WTC11 (cell line): ENCODE results near the gene DYNLT1. TPM values are rescaled to one million over a fixed set of nuclear protein-coding genes. Genes with fewer than 3 reads are reported as not detected.
A peak's percentile ranks its signal among the peaks of the same experiment; 100 is the strongest.

Source experiments
- ATAC-seq: fragments of 200-7000 bp; cut with Tn5 transposase; 2 replicates; pipeline ENCODE4 v1.10.0; 2021; ENCODE audit warnings: mild to moderate bottlenecking, moderate library complexity
- CTCF ChIA-PET: fragments of 300-600 bp; sonication (Branson Sonifier 250); formaldehyde crosslinking; loops from one replicate; lab custom pipeline; 2021; ENCODE audit warnings: antibody characterized with exemption; lab: Charles Lee
- POLR2A ChIA-PET: fragments of 350-600 bp; sonication (Branson Sonifier 250); formaldehyde crosslinking; loops from one replicate; lab custom pipeline; 2021; ENCODE audit warnings: antibody characterized with exemption; lab: Charles Lee
- DNase-seq: peaks from one replicate; pipeline ENCODE4 v3.0.0; 2021; ENCODE audit warnings: low spot score
- H3K27ac Mint-ChIP-seq: 2 replicates; pipeline ENCODE4 v1.8.0; 2021; ENCODE audit warnings: mixed read lengths
- H3K27me3 Mint-ChIP-seq: 2 replicates; pipeline ENCODE4 v1.8.0; 2021; ENCODE audit warnings: low read depth, mild to moderate bottlenecking, moderate library complexity, mixed read lengths
- H3K36me3 Mint-ChIP-seq: 2 replicates; pipeline ENCODE4 v1.8.0; 2021; ENCODE audit warnings: mixed read lengths
- H3K4me1 Mint-ChIP-seq: 2 replicates; pipeline ENCODE4 v1.8.0; 2022; ENCODE audit warnings: mixed read lengths
- H3K4me3 Mint-ChIP-seq: 2 replicates; pipeline ENCODE4 v1.8.0; 2021; ENCODE audit warnings: mild to moderate bottlenecking, moderate library complexity, mixed read lengths
- H3K9me3 Mint-ChIP-seq: 2 replicates; pipeline ENCODE4 v1.8.0; 2021; ENCODE audit warnings: mixed read lengths
- ESRRA ChIP-seq: sonication (generic); formaldehyde crosslinking; IDR thresholded peaks from 2 replicates; pipeline ENCODE4 v1.8.1; 2022; ENCODE audit warnings: mild to moderate bottlenecking, missing genetic modification reagents, borderline replicate concordance
- ETV6 ChIP-seq: sonication (generic); formaldehyde crosslinking; IDR thresholded peaks from 2 replicates; pipeline ENCODE4 v1.8.1; 2022; ENCODE audit warnings: mild to moderate bottlenecking, missing genetic modification reagents
- FOXK1 ChIP-seq: sonication (generic); formaldehyde crosslinking; IDR thresholded peaks from 2 replicates; pipeline ENCODE4 v1.8.0; 2022; ENCODE audit warnings: mild to moderate bottlenecking, moderate library complexity, missing genetic modification reagents
- FOXP1 ChIP-seq: sonication (generic); formaldehyde crosslinking; IDR thresholded peaks from 2 replicates; pipeline ENCODE4 v1.8.0; 2022; ENCODE audit warnings: missing genetic modification reagents, mild to moderate bottlenecking, moderate library complexity, borderline replicate concordance
- PRRX2 ChIP-seq: fragments of 250-450 bp; sonication (Bioruptor Pico); IDR thresholded peaks from 2 replicates; pipeline ENCODE4 v1.8.0; 2021; ENCODE audit warnings: mild to moderate bottlenecking
- TCF7 ChIP-seq: sonication (generic); formaldehyde crosslinking; IDR thresholded peaks from 2 replicates; pipeline ENCODE4 v1.8.0; 2022; ENCODE audit warnings: mild to moderate bottlenecking, low read depth, missing genetic modification reagents, moderate library complexity
- TEAD4 ChIP-seq: sonication (generic); formaldehyde crosslinking; IDR thresholded peaks from 2 replicates; pipeline ENCODE4 v1.8.0; 2022; ENCODE audit warnings: mild to moderate bottlenecking, missing genetic modification reagents
- ZNF396 ChIP-seq: fragments of 250-450 bp; sonication (Bioruptor Pico); IDR thresholded peaks from 2 replicates; pipeline ENCODE4 v1.8.0; 2021; ENCODE audit warnings: mild to moderate bottlenecking, moderate library complexity, borderline replicate concordance
- total RNA-seq: library from RNA; stranded (reverse); gene quantifications from 3 replicates; pipeline ENCODE4 v1.2.3, GENCODE V29; 2021
- TF ChIP-seq, protein P1 (sequence below): sonication (generic); formaldehyde crosslinking; IDR thresholded peaks from 2 replicates; pipeline ENCODE4 v1.8.0; 2022; ENCODE audit warnings: missing genetic modification reagents
- TF ChIP-seq, protein P2 (sequence below): sonication (generic); formaldehyde crosslinking; IDR thresholded peaks from 2 replicates; pipeline ENCODE4 v1.8.0; 2023; ENCODE audit warnings: missing genetic modification reagents, mild to moderate bottlenecking, borderline replicate concordance
- TF ChIP-seq, protein P3 (sequence below): fragments of 200-600 bp; IDR thresholded peaks from 2 replicates; pipeline ENCODE4 v1.8.0; 2022; ENCODE audit warnings: antibody characterized with exemption
- TF ChIP-seq, protein P4 (sequence below): sonication (generic); formaldehyde crosslinking; IDR thresholded peaks from 2 replicates; pipeline ENCODE4 v1.8.1; 2023; ENCODE audit warnings: mild to moderate bottlenecking, missing genetic modification reagents
- TF ChIP-seq, protein P5 (sequence below): sonication (generic); formaldehyde crosslinking; IDR thresholded peaks from 2 replicates; pipeline ENCODE4 v1.8.1; 2022; ENCODE audit warnings: mild to moderate bottlenecking, missing genetic modification reagents, moderate library complexity, borderline replicate concordance

The DYNLT1 gene
- total RNA-seq, 1 experiment from 2014 or later: 79.0 TPM

DNA sequence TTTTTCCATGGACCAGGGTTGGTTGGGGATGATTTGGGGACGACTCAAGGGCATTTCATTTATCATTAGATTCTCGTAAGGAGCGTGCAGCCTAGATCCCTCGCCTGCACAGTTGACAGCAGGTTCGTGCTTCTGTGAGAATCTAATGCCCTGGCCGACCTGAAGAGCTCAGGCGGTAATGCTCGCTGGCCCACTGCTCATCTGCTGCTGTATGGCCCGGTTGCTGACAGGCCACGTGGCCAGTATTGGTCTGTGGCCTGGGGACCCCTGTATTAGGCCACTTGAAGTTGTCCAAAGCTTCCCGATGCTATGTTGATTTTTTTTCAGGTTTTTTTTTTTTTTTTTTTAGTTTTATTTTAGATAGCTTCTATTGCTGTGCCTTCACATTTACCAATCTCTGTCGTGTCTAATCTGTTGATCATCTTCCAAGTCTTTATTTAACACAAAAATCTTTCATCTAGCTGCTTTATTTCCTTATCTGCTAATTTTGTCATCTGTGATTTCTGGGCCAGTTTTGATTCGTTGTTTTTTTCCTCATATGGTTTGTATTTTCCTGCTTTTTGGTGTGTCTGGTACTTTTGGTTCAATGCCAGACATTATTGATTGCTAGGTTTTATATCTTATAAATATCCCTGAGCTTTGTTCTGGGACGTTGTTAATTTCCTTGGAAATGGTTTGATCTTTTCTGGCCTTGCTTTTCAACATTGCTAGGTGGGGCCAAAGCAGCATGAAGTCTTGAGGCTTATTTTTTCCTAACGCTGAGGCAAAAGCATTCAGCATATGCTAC is 41.1 kb downstream of the DYNLT1 start:
- Mint-ChIP-seq H3K4me3 (no peak overlapping the region), H3K27ac (no peak overlapping the region), H3K4me1 (no peaks in the 10 kb centered on the region), H3K27me3 (no peaks in the 10 kb centered on the region), H3K9me3 (no peaks in the 10 kb centered on the region), H3K36me3 (peaks cover 36% of the 10 kb centered on the region)
- no peak for TF ChIP-seq FOXP1 (CRISPR knock-in tag)
- CTCF ChIA-PET: interaction anchor here (0.6 to 1.8 kb wide), 5 partner anchors 57 to 564 kb away, joined by 3 to 6 read pairs (median 4); no protein-coding TSS in a partner anchor
- POLR2A ChIA-PET: interaction anchor here (0.6 kb wide), 1 partner anchor 976 kb away, joined by 5 read pairs; no protein-coding TSS in a partner anchor
- no peak for ATAC-seq
- no peak for DNase-seq

DNA sequence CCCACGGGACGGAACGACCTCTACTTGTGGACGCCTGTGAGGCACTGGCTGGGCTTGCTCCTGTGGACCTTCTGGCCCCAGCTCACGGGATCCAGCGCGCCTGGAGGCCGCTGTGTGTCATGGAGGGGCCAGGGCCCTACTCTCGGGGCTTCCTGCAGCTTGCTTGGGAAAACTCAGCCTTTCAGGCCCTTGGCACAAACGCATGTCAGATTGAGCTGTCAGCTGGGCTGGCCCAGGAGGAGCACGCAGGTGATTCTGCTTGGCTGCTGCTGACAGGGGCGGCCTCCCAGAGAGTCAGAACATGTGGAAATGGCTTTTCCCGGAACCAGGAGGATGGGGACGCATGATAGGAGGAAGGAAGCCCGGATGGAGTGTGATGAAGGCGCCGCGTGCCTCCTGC is 44.9 kb downstream of the DYNLT1 start:
- H3K36me3 Mint-ChIP-seq: peaks cover 46% of the 10 kb centered on the region
- peak overlapping the region; percentile 57; the same call in 1 of the 2 replicates for H3K27ac Mint-ChIP-seq
- CTCF ChIA-PET: interaction anchor here (1.0 kb wide), 1 partner anchor 385 kb away, joined by 3 read pairs; no protein-coding TSS in a partner anchor
- H3K27me3 Mint-ChIP-seq: no peaks in the 10 kb centered on the region
- ATAC-seq (peak; percentile 30; the same call in 1 of the 2 replicates), DNase-seq (no peak)
- TF ChIP-seq ESRRA: no peak
- TF ChIP-seq, protein P1, sequence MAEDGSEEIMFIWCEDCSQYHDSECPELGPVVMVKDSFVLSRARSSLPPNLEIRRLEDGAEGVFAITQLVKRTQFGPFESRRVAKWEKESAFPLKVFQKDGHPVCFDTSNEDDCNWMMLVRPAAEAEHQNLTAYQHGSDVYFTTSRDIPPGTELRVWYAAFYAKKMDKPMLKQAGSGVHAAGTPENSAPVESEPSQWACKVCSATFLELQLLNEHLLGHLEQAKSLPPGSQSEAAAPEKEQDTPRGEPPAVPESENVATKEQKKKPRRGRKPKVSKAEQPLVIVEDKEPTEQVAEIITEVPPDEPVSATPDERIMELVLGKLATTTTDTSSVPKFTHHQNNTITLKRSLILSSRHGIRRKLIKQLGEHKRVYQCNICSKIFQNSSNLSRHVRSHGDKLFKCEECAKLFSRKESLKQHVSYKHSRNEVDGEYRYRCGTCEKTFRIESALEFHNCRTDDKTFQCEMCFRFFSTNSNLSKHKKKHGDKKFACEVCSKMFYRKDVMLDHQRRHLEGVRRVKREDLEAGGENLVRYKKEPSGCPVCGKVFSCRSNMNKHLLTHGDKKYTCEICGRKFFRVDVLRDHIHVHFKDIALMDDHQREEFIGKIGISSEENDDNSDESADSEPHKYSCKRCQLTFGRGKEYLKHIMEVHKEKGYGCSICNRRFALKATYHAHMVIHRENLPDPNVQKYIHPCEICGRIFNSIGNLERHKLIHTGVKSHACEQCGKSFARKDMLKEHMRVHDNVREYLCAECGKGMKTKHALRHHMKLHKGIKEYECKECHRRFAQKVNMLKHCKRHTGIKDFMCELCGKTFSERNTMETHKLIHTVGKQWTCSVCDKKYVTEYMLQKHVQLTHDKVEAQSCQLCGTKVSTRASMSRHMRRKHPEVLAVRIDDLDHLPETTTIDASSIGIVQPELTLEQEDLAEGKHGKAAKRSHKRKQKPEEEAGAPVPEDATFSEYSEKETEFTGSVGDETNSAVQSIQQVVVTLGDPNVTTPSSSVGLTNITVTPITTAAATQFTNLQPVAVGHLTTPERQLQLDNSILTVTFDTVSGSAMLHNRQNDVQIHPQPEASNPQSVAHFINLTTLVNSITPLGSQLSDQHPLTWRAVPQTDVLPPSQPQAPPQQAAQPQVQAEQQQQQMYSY (CRISPR knock-in tag): peak; percentile 42; the same call in 1 of the 2 replicates
- H3K4me3 Mint-ChIP-seq: no peak overlapping the region
- no peaks in the 10 kb centered on the region for H3K4me1 Mint-ChIP-seq
- POLR2A ChIA-PET: no interaction called here
- no peaks in the 10 kb centered on the region for H3K9me3 Mint-ChIP-seq

DNA sequence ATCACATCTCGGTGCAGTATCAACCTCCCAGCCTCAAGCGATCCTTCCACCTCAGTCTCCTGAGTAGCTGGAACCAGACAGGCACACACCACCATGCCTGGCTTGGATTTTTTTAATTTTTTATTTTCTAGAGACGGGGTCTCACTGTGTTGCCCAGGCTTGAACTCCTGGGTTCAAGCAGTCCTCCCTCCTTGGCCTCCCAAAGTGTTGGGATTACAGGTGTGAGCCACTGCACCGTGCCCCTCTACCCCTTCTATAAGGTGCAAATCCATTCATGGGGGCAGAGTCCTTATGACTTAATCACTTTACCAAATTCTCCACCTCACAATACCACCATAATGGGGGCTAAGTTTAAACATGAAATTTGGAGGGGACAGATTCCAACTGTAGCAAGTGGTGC is 47.0 kb downstream of the DYNLT1 start:
- ChIA-PET POLR2A (no interaction called here), CTCF (interaction anchor here (1.1 kb wide), 1 partner anchor 81 kb away, joined by 3 read pairs; no protein-coding TSS in a partner anchor)
- H3K36me3 Mint-ChIP-seq: peaks cover 61% of the 10 kb centered on the region
- TF ChIP-seq PRRX2 (CRISPR knock-in tag) (no peak), TCF7 (no peak), TEAD4 (CRISPR knock-in tag) (no peak), FOXK1 (no peak), ZNF396 (no peak), ETV6 (CRISPR knock-in tag) (no peak)
- TF ChIP-seq, protein P2, sequence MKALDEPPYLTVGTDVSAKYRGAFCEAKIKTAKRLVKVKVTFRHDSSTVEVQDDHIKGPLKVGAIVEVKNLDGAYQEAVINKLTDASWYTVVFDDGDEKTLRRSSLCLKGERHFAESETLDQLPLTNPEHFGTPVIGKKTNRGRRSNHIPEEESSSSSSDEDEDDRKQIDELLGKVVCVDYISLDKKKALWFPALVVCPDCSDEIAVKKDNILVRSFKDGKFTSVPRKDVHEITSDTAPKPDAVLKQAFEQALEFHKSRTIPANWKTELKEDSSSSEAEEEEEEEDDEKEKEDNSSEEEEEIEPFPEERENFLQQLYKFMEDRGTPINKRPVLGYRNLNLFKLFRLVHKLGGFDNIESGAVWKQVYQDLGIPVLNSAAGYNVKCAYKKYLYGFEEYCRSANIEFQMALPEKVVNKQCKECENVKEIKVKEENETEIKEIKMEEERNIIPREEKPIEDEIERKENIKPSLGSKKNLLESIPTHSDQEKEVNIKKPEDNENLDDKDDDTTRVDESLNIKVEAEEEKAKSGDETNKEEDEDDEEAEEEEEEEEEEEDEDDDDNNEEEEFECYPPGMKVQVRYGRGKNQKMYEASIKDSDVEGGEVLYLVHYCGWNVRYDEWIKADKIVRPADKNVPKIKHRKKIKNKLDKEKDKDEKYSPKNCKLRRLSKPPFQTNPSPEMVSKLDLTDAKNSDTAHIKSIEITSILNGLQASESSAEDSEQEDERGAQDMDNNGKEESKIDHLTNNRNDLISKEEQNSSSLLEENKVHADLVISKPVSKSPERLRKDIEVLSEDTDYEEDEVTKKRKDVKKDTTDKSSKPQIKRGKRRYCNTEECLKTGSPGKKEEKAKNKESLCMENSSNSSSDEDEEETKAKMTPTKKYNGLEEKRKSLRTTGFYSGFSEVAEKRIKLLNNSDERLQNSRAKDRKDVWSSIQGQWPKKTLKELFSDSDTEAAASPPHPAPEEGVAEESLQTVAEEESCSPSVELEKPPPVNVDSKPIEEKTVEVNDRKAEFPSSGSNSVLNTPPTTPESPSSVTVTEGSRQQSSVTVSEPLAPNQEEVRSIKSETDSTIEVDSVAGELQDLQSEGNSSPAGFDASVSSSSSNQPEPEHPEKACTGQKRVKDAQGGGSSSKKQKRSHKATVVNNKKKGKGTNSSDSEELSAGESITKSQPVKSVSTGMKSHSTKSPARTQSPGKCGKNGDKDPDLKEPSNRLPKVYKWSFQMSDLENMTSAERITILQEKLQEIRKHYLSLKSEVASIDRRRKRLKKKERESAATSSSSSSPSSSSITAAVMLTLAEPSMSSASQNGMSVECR: no peak
- TF ChIP-seq, protein P3, sequence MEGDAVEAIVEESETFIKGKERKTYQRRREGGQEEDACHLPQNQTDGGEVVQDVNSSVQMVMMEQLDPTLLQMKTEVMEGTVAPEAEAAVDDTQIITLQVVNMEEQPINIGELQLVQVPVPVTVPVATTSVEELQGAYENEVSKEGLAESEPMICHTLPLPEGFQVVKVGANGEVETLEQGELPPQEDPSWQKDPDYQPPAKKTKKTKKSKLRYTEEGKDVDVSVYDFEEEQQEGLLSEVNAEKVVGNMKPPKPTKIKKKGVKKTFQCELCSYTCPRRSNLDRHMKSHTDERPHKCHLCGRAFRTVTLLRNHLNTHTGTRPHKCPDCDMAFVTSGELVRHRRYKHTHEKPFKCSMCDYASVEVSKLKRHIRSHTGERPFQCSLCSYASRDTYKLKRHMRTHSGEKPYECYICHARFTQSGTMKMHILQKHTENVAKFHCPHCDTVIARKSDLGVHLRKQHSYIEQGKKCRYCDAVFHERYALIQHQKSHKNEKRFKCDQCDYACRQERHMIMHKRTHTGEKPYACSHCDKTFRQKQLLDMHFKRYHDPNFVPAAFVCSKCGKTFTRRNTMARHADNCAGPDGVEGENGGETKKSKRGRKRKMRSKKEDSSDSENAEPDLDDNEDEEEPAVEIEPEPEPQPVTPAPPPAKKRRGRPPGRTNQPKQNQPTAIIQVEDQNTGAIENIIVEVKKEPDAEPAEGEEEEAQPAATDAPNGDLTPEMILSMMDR: no peak
- TF ChIP-seq, protein P4, sequence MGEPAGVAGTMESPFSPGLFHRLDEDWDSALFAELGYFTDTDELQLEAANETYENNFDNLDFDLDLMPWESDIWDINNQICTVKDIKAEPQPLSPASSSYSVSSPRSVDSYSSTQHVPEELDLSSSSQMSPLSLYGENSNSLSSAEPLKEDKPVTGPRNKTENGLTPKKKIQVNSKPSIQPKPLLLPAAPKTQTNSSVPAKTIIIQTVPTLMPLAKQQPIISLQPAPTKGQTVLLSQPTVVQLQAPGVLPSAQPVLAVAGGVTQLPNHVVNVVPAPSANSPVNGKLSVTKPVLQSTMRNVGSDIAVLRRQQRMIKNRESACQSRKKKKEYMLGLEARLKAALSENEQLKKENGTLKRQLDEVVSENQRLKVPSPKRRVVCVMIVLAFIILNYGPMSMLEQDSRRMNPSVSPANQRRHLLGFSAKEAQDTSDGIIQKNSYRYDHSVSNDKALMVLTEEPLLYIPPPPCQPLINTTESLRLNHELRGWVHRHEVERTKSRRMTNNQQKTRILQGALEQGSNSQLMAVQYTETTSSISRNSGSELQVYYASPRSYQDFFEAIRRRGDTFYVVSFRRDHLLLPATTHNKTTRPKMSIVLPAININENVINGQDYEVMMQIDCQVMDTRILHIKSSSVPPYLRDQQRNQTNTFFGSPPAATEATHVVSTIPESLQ (CRISPR knock-in tag): no peak
- TF ChIP-seq, protein P5, sequence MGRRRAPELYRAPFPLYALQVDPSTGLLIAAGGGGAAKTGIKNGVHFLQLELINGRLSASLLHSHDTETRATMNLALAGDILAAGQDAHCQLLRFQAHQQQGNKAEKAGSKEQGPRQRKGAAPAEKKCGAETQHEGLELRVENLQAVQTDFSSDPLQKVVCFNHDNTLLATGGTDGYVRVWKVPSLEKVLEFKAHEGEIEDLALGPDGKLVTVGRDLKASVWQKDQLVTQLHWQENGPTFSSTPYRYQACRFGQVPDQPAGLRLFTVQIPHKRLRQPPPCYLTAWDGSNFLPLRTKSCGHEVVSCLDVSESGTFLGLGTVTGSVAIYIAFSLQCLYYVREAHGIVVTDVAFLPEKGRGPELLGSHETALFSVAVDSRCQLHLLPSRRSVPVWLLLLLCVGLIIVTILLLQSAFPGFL: no peak

More for the DNA sequence above, 47.0 kb downstream of the DYNLT1 start:
- DNase-seq (no peak), ATAC-seq (no peak)
- Mint-ChIP-seq H3K4me3 (no peak overlapping the region), H3K27me3 (no peaks in the 10 kb centered on the region), H3K9me3 (no peaks in the 10 kb centered on the region), H3K4me1 (no peaks in the 10 kb centered on the region), H3K27ac (0 out of 2 replicates have a peak overlapping the region, but pooled peaks have one; percentile 20)
